A549 treated with DMSO at 1 μM for 4 hours (cell line): ENCODE data around the gene ARF5. TPM values are rescaled to one million over a fixed set of nuclear protein-coding genes. Genes with fewer than 3 reads are reported as not detected.

Source experiments
- total RNA-seq: library from RNA; stranded (reverse); fragments of 200-300 nt; extraction: Qiagen RNA extraction; gene quantifications from 5 replicates; pipeline ENCODE4 v1.2.3, GENCODE V29; 2022; ENCODE audit warnings: low read depth

The ARF5 gene
- total RNA-seq, result 150 to 207 TPM (median 158 TPM) in 5 replicates

DNA sequence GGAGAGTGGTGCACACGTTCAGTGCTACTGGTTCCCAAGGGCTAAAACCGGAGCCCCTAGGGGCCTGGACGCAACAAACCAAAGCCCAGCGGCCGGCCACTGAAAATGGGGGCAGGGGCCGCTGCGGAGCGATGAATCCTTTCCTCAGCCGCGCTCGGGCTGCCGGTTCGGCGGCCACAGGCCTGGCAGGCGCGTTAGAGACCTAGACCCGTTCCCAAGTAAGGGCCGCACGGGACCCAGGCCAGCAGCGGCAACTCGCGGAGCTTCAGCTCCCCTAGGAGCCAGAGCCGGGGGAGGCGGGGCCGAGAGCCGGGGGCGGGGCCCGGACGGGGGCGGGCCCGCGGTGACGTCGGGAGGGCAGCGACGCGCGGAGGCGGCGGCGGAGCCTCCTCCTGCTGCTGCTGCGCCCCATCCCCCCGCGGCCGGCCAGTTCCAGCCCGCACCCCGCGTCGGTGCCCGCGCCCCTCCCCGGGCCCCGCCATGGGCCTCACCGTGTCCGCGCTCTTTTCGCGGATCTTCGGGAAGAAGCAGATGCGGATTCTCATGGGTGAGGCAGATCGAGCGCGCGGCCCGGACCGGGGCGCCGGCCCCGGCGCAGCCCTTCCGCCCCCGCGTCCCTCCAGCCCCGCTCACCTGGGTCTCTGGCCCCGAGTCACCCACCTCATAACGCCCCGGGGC lies at the start of gene ARF5:
ARF5 (plus strand) TSS at position 393 of the 678 bp plus-strand sequence; CDS start at position 481, 88 bp downstream.

DNA sequence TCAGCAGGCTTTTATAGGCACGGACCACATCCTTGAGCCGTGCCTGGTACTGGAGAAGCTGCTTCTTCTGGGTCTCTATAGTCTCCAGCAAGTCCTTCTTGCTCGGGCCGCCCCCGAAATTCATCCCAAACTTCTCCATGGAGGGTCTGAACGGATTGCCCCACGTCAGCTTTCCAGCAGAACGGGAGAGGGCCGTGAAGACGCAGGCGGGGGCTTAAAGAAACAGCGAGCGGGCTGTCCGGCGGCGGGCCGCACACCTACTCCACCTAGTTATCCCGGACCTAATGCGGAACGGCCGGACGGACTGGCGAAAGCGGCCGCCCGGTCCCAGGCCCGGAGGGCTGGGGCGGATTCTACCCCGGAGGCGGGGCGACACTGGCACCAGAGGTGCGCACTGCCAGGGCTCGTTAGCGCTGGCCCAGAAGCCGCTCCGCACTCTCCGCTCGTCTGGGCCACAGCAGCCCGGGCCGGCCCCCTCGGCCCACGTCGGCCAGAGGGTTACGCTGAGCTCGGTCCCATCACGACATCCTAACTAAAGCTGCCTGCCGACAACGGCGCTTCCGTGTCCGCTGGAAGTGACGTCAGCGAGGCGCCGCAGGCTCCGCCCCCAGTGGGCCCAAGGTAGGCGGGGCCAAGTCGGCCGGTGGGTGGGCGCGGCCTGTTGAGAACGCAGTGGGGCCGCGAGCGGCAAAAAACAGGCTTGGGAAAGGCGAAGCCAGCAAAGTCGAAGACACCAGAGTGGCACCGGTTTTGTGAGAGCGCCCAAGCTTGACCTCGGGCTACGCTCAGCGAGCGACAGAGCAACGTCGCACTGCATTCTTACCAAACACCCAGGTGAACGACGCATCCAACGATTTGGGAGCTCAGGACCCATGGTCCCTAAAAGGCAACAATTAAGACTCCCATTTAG lies 2.9 kb upstream of the ARF5 start, which contains the start of gene GCC1:
GCC1 (minus strand) TSS at position 553 of the 910 bp plus-strand sequence; CDS start at position 139, 414 bp downstream.

DNA sequence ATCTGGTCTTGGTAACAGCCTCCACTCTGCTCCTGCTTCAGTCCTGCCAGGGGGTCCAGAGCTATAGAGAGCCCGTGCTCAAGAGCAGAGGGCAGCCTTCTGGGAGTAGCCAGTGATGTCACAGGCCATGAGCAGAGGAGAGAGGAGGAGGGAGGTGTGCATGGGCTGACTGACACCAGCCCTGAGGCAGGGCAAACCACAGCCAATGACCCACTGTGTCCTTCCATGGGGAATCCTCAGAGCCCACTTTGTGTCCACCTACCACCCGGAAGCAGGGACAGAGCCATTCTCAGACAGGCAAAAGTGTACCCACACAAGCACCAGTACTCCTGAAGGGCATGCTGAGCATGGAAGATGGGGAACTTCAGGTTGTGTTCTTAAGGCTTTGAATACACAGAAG lies 29.8 kb downstream of the ARF5 start, which contains the start of gene PAX4:
PAX4 (minus strand) TSS at position 101 of the 400 bp plus-strand sequence. CDS start 2,214 bp downstream, outside the sequence.

Other genes starting within 250 kb of the ARF5 start
- 9.9 to 13.6 TPM (median 11.2 TPM) in 5 replicates for gene ZNF800, start 195.7 kb upstream of the ARF5 start, total RNA-seq
- gene GCC1, start 2.8 kb upstream of the ARF5 start, total RNA-seq, result 14.8 to 15.9 TPM (median 15.6 TPM) in 5 replicates
- 0.17 to 0.31 TPM in 2 of 5 replicates, not detected in the others for gene FSCN3, start 5.3 kb downstream of the ARF5 start, total RNA-seq
- gene PAX4, start 29.7 kb downstream of the ARF5 start, total RNA-seq, result not detected in 5 replicates
- gene SND1, start 63.8 kb downstream of the ARF5 start, total RNA-seq, result 111 to 120 TPM (median 111 TPM) in 5 replicates